GM12891 (cell line): ENCODE results near the gene ZNF648.

Experiments
- PAX5 ChIP-seq: IDR thresholded peaks from 2 replicates; pipeline ENCODE4 v1.6.1; 2011; ENCODE audit warnings: low read length, moderate library complexity, mild to moderate bottlenecking; ENCODE audit not compliant: insufficient read depth, severe bottlenecking
- POLR2A ChIP-seq: IDR thresholded peaks from 2 replicates; pipeline ENCODE4 v1.6.1; 2011; ENCODE audit warnings: low read depth, low read length, control low read depth
- POLR2AphosphoS5 ChIP-seq: IDR thresholded peaks from 2 replicates; pipeline ENCODE4 v1.6.1; 2011; ENCODE audit warnings: low read depth, low read length, control low read depth
- POU2F2 ChIP-seq: IDR thresholded peaks from 2 replicates; pipeline ENCODE4 v1.6.1; 2011; ENCODE audit warnings: low read depth, mild to moderate bottlenecking, control low read depth, low read length, moderate library complexity
- SPI1 ChIP-seq: IDR thresholded peaks from 2 replicates; pipeline ENCODE4 v1.6.1; 2011; ENCODE audit warnings: low read depth, low read length, control low read depth
- TAF1 ChIP-seq: IDR thresholded peaks from 2 replicates; pipeline ENCODE4 v1.6.1; 2011; ENCODE audit warnings: low read depth, low read length, control low read depth

- no peak for TF ChIP-seq POLR2A
- TF ChIP-seq POLR2AphosphoS5, result no peak
- no peak for TF ChIP-seq TAF1
- TF ChIP-seq PAX5, result no peak
- TF ChIP-seq SPI1, result no peak
- TF ChIP-seq POU2F2, result no peak
Measured at GRCh38 chr1:182004601-182005000, 56.9 kb downstream of the ZNF648 start.
